GM19043 (cell line): Measurements from ENCODE around the gene SLC66A3.

Source experiments
- ATAC-seq: cut with Tn5 transposase; IDR thresholded peaks from one replicate; pipeline ENCODE4 v1.9.1; 2021; ENCODE audit warnings: low read depth; ENCODE audit not compliant: unreplicated experiment

The SLC66A3 gene

GRCh38 chr2:11203480-11203879, 48.2 kb downstream of the SLC66A3 start:
- ATAC-seq = no peak

DNA sequence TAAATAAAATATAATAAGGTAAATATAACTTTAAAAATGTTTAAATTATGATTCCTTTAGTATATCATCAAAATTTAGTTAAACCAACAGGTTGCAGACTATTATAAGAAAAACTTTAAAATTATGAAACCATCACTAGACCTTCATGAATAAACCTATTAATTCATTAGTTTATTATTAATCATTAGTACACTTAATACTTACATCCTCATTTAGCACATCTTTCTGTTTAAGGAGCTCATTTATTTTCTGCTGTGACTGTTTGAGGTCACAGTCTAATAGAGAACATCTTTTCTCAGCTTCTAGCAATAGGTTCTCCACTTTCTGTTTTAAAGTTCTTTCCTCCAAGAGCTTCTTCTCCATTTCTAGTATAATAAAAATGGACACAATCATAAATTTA, 52.8 kb downstream of the SLC66A3 start:
- no peak for ATAC-seq

GRCh38 chr2:11212645-11213044, 57.4 kb downstream of the SLC66A3 start:
- ATAC-seq = no peak

DNA sequence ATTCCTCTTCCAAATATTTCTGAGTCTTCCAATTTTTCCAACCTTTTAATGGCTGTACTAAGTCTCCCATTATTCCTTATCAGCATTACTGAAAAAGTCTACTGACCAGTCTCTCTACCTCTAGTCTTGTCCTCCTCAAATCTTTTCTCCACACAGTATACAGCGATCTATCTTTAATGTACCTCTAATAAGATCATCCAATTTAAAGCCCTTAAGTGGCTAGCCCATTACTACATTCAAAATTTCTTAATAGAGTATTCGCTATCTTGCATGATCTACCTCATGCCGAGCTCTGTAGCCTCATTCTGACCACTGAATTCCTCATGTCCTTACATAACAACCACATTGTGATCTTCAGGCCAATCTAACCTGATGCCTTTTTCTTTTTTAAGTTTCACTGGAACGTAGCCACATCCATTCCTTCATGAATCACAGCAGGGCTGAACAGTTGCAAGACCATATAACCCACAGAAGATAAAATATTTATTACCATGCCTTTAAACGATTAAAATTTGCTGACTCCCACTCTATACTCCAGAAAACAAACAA, 57.9 kb downstream of the SLC66A3 start:
- no peak for ATAC-seq

- no peak for ATAC-seq
Observed at GRCh38 chr2:11213975-11214374, 58.7 kb downstream of the SLC66A3 start.

GRCh38 chr2:11214770-11215169, 59.5 kb downstream of the SLC66A3 start:
- no peak for ATAC-seq

DNA sequence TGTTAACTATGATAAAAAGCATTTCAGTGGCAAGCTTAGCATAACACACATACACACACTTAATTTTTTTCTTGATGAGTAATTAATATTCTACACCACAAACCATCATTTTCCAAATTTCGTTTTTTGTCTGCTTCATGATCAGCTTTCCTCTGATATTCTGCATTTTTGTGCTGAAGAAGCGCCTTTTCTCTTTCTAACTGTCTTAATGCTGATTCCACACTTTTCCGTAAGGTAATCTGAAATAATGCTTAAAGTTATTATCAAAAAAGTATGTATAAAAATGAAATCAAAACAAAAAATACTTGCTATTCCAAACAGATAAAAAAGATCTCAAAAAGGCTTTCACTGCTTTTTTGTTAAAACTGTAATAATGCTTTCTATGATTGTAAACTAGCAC, 60.1 kb downstream of the SLC66A3 start:
- ATAC-seq = no peak

DNA sequence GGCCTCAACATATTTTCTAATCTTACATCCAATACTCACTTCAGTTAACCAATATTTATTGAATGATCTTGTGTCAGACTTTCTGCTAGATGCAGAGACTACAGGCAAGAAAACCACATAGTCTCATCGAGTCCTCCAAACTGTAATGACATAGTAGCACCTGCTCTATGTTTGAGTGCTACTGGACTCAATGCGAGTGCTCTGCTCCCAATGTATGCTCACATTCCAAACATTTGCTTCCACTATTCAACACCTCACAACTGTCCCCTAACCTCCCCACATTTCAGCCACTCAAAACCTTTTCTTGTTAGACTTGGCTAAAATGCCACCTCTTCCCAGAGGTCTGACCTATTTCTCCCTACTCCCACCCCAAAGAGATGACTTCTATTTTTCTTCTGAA, 65.2 kb downstream of the SLC66A3 start:
- no peak for ATAC-seq

GRCh38 chr2:11222845-11223244, 67.6 kb downstream of the SLC66A3 start:
- no peak for ATAC-seq

- no peak for ATAC-seq
Observed at GRCh38 chr2:11224887-11225286, 69.6 kb downstream of the SLC66A3 start.

- no peak for ATAC-seq
Observed at GRCh38 chr2:11227595-11227994, 72.3 kb downstream of the SLC66A3 start.
